ENCODE results near the gene IVL.

The IVL gene

GRCh38 chr1:152888126-152888525 is 20.2 kb upstream of the IVL start:
- DNase-seq (ENCODE audit: low read depth, low spot score), result no peak

DNA sequence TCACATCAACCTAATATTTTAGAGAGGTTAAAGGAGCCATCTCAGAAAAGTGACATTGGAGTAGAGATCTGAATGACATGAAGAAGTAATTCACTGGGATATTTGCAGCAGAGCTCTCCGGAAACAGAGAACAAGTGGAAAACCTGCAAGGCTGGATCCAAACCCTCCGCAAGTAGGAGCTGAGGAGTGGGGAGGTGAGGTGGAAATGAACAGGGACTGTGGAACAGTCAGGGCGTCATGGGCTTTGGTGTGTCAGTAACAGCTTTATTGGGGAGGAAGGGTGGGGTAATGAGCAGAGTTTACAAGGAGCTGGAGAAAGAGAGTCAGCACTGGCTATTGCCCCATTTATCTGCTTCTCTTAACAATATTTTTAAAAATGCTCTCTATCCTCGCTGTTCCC is 9.3 kb upstream of the IVL start:
- no peak for DNase-seq (ENCODE audit: low read depth, low spot score)

DNA sequence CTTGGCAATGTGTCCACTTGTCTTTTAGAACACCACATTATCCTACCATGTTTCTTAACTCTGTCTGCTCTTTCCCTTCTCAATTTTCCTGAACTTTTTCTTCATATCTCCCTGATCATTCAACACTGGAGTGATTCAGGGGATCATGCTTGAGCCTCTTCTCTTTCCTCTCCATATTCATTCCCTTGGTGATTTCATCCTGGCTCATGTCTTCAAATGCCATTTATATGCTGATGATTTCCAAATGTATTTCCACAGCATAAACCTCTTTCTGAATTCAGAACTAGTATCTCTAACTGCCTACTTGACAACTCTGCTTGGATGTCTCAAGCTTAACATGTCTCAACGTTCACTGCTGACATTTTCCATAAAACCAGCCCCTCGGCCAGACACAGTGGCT is 8.5 kb upstream of the IVL start:
- DNase-seq (ENCODE audit: low read depth, low spot score), result no peak

DNA sequence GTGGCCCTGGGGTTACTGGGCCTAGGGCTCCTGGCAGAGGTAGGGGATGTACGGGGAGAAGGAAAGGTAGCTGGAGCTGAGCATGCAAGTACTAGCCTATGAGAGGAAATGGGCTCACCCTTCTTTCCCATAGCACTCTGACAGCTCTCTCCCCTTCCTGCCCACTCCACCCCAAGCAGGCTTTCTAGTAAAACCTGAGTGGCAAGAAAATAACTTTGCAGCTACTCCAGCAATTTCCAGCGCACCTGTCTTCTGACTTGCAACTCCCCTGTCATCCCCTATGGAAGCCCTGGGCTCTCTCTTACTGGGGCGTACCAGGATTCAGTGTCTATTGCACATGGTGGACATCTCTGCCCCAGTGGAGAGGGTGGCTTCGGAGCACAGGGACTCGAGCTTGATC is 6.7 kb upstream of the IVL start:
- no peak for DNase-seq (ENCODE audit: low read depth, low spot score)

DNA sequence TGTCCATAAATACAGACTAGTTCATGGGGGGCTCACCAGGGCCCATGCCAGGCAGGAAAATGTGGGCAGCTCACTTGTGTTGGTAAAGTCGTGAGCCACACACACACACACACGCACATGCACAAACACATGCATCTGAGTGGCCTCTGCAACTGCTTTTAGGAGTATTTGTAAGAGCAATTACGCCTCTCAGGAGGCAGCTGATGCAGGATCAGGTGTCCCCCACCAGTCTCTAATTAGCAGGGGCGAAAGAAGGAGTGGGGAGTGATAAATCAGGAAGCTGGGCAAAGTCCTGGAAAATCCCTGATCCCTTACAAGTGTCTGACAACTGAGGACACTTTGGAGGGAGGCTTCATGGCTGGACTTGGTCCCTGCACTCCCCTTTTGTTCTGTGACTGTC is 5.7 kb upstream of the IVL start:
- no peak for DNase-seq (ENCODE audit: low read depth, low spot score)

DNA sequence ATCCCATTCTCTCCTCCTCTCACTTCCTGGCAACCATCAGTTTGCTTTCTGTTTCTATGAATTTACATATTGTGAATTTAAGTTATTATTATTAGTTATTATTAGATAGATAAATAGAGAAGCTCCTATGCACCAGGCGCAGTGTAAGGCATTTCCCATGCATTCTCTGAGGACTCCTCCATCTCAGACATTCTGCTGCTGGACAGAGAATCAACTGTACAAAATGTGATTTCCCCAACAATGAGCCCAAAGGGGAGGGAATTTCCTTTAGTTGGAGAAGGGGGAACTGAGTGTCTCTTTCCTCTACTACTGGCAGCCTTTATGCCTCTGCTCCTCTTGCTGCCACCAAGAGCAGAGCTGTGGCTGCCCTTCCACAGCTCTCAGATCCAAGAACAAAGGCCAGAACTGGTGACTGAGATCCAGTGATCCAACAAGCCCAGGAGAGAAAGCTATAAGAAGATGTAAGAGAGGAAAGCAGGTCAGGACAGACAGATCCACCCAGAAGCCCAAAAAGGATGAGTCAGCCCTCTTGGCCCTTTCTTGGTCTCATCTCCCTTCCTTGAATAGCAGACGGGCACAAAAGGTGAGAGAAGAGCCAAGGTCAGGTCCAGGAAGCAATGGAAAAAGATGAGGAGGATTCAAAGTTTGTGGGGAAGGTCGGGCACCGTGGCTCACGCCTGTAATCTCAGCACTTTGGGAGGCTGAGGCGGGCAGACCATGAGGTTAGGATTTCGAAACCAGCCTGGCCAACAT is 3.5 kb upstream of the IVL start:
- no peak for DNase-seq (ENCODE audit: low read depth, low spot score)

DNA sequence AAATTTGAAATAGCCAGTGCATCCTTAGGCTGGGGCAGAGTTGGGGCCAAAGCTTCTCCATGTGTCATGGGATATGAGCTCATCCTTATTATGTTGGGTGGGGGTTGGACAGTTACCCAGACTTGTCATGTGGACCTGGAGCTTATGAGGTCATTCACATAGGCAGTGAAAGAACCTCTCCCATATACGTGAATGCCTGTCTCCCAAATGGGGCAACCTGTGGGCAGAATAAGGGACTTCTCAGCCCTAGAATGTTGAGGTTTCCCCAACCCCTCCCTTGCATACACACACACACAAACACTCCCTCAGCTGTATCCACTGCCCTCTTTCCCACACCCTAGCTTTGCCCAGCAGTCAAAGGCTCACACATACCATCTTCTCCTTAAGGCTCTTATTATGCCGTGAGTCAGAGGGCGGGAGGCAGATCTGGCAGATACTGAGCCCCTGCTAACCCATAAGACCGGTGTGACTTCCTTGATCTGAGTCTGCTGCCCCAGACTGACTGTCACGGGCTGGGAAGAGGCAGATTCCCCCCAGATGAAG is 2.3 kb upstream of the IVL start:
- DNase-seq (ENCODE audit: low read depth, low spot score), result no peak

GRCh38 chr1:152909206-152909605 is 860 bp downstream of the IVL start:
- no peak for DNase-seq (ENCODE audit: low read depth, low spot score)

GRCh38 chr1:152912471-152912870 is 4.1 kb downstream of the IVL start:
- DNase-seq (ENCODE audit: low read depth, low spot score), result no peak

DNA sequence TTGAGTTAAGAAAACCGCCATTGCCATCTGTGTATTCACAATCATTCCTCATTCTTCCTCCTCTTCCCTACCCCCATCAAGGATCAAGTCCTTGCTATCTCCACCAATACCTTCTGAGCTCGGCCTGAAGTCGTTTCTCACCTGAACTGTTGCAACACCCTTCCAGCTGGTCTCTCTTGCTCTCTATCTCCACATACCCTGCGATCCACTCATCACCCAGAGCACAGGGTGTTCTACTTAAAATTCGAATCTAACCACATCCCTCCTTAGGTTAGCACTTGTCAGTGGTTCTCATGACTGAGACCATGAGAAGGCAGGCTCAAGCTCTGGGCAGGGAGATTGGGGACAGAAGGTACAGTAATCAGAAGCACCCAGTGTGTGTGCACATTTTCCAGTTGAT is 4.6 kb downstream of the IVL start:
- no peak for DNase-seq (ENCODE audit: low read depth, low spot score)

DNA sequence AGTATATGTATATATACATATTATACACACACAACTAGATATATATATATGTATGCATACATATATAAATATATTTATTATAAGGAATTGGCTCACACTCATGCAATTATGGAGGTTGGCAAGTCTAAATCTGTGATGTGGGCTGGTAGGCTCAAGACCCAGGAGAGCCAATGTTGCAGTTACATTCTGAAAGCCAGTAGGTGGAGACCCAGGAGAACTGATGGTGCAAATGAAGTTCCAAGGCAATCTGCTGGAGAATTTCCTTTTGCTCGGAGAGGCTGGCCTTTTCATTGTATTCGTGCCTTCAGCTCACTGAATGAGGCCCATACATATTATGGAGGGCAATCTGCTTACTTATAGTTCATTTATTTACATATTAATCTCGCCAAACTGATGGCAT is 9.4 kb downstream of the IVL start:
- no peak for DNase-seq (ENCODE audit: low read depth, low spot score)

DNA sequence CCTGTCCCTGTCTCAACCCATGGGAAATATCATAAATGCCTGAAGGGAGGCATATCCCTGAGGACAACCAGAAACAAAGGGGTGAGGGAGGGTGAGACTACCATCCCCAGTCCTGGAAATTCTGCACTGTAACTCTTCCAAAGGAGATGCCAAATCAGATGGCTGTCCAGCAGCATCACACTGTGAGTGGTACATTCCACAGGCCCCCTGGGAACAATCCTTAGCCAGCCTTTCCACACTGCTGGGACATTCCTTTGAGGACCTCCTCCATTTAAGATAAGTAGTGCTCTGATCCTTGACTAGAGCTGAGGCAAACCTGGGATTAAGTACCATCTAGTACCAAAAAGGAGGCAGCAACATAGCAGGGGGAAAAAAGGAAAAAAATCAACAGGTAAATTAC is 10.7 kb downstream of the IVL start:
- no peak for DNase-seq (ENCODE audit: low read depth, low spot score)

DNA sequence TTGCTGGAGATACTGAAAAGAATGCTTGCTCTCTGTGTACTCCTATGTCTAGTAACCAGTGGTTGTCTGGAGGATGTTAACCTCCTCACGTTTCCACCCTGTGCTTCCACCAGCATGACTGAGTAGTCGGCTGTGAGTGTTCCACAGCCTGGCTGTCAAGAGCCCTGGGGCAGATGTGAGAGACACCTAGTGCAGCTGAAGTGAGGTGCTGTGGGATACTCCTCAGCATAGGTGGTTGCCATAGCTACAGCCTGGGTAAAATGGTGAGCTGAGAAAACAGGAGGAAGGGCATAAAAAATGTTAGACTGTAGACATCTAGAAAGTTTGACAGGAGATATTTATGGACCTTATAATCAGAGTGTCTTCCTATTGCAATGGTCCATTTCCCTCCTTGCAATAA is 15.8 kb downstream of the IVL start:
- DNase-seq (ENCODE audit: low read depth, low spot score), result no peak

- no peak for DNase-seq (ENCODE audit: low read depth, low spot score)
Observed at GRCh38 chr1:152926091-152926490, 17.7 kb downstream of the IVL start.

DNA sequence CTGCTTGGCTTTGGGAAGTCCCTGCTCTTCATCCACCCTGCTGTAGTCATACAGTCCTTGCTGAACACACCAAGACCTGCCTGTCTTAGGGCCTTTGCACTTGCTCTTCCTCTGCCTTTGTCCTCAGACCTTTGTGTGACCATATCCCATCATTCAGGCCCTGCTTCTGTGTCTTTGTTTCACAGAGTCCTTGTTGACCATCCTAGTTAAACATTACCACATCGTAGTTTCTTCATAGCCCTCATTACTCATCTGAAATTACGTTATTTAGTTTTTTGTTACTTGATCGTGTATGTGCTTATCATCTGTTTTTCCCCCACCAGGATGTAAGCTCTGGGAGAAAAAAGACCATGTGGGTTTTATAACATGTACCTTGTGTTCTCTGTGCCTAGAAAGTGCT is 20.3 kb downstream of the IVL start:
- DNase-seq (ENCODE audit: low read depth, low spot score), result no peak

DNA sequence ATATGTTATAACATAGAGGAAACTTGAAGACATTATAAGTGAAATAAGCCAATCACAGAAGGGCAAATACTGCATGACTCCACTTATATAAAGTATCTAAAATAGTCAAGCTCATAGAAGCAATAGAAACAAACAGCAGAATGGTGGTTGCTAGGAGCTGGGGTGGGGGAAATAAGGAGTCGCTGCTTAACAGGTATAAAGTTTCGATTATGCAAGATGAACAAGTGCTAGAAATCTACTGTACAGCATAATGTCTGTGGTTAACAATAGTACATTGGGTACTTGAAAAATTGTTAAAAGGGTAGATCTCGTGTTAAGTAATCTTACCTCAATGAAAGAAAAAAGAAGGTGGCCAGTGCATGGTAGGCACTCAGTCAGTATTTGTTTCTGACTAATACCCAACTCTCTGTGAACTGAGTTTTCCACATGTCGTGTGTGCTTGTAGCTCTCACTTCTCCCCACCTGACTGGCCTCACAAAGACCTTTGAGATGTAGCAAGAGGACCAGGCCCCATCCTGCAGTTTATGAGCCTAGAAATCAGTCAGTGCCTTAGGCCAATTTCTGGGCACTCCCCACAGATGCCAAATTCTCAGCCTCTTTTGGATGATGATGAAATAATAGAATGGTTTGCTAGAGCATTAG is 23.9 kb downstream of the IVL start:
- DNase-seq (ENCODE audit: low read depth, low spot score), result no peak

DNA sequence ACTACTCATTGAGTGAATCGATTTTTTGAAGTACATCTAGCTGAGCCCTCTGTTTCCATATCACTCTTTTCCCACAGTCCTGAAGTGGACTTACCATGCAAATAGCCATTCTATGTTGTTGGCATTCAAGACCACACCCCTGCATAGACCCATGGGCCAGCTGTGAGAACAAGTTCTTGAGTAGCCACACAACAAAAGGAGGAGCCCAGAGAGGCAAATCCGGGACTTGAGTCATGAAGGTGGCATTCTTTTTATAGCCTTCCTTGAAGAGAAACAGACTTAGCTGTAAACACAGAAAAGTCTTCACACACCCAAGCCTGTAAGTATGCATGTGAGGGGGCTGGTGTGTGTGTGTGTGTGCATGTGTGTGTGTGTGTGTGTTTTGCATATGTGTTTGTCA is 24.9 kb downstream of the IVL start:
- no peak for DNase-seq (ENCODE audit: low read depth, low spot score)

- DNase-seq (ENCODE audit: low read depth, low spot score), result no peak
Observed at GRCh38 chr1:152940614-152941013, 32.3 kb downstream of the IVL start.

- DNase-seq (ENCODE audit: low read depth, low spot score), result no peak
Observed at GRCh38 chr1:152941037-152941711, 32.8 kb downstream of the IVL start.

GRCh38 chr1:152942161-152942560 is 33.8 kb downstream of the IVL start:
- DNase-seq (ENCODE audit: low read depth, low spot score), result no peak

DNA sequence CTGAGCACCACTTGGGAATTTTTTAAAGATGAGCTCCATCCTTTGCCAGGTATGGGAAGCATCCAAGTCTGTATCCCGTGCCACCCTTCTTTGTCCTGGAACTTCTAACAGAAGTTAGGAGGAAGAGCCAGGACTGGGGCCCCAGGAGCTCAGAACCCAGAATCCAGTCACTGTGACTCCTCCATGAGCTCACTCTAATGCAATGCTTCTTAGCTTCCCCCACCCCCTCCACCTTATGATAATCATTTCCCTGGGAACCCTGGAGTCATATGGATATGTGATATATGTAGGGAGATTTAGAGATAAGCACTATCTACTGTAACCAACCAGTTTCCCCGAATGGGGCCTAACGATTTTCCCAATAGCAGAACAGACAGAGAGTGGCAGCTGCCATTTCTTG is 37.9 kb downstream of the IVL start:
- DNase-seq (ENCODE audit: low read depth, low spot score), result no peak

GRCh38 chr1:152946651-152947256 is 38.4 kb downstream of the IVL start, which contains the start of gene SPRR5:
TSS of gene SPRR5 (plus strand) at chr1:152947206. CDS start at chr1:152948555, 1,349 bp downstream.
- no peak for DNase-seq (ENCODE audit: low read depth, low spot score)
